ENCODE measurements around the gene RFNG. TPM values are rescaled to one million over a fixed set of nuclear protein-coding genes. Genes with fewer than 3 reads are reported as not detected.

Gene RFNG
- total and polyA plus RNA-seq, 5 donors from 2014 or later: 3.2 to 35.1 (median 5.4) TPM

- no peaks in the 10 kb centered on the region for H3K36me3 Mint-ChIP-seq
- Histone ChIP-seq H3K4me3 (ENCODE audit: low read depth, low read length) (no peak overlapping the region), H3K4me1 (ENCODE audit: control insufficient read depth, insufficient read depth, low read length, poor library complexity, severe bottlenecking) (peaks cover 25% of the 10 kb centered on the region), H3K9me3 (ENCODE audit: control insufficient read depth in 2 of 2, low read length in 2 of 2) (no peaks in the 10 kb centered on the region), H3K36me3 (ENCODE audit: control insufficient read depth, insufficient read depth, low read length) (peaks cover 9% of the 10 kb centered on the region), H3K27me3 (ENCODE audit: control insufficient read depth, insufficient read depth, low read length) (no peaks in the 10 kb centered on the region), H3K27ac (ENCODE audit: insufficient read depth, low read length, poor library complexity, severe bottlenecking) (peak overlapping the region; percentile 57)
- H3K27ac Mint-ChIP-seq: peak overlapping the region in 1 of 3 donors; percentile 15
- H3K4me1 Mint-ChIP-seq: peaks cover 0 to 19% (median 3%) of the 10 kb centered on the region in 4 donors
- ATAC-seq (ENCODE audit: low read depth in 2 of 2) (peak; percentile 39 to 48), DNase-seq (peak in 1 of 3 donors; percentile 44)
- no peaks in the 10 kb centered on the region for H3K27me3 Mint-ChIP-seq
- H3K9me3 Mint-ChIP-seq: peaks cover 0 to 2% (median 0%) of the 10 kb centered on the region in 7 donors
- peak overlapping the region in 3 of 4 donors; percentile 76 to 83 (median 78) for H3K4me3 Mint-ChIP-seq
Measured at GRCh38 chr17:82065193-82065637, 13.6 kb upstream of the RFNG start.

GRCh38 chr17:82064433-82065192, 13.0 kb upstream of the RFNG start:
- H3K9me3 Mint-ChIP-seq: peaks cover 0 to 2% (median 0%) of the 10 kb centered on the region in 7 donors

GRCh38 chr17:82063424-82064415, 12.1 kb upstream of the RFNG start:
- H3K4me3 Mint-ChIP-seq: peak overlapping the region; percentile 76 to 83 (median 80)
- H3K36me3 Mint-ChIP-seq: no peaks in the 10 kb centered on the region
- peaks cover 0 to 2% (median 0%) of the 10 kb centered on the region in 7 donors for H3K9me3 Mint-ChIP-seq
- no peaks in the 10 kb centered on the region for H3K27me3 Mint-ChIP-seq
- ATAC-seq (ENCODE audit: low read depth in 2 of 2): no peak
- Histone ChIP-seq H3K4me3 (ENCODE audit: low read depth, low read length) (no peak overlapping the region), H3K9me3 (ENCODE audit: control insufficient read depth in 2 of 2, low read length in 2 of 2) (no peaks in the 10 kb centered on the region), H3K36me3 (ENCODE audit: control insufficient read depth, insufficient read depth, low read length) (peaks cover 9% of the 10 kb centered on the region), H3K27me3 (ENCODE audit: control insufficient read depth, insufficient read depth, low read length) (no peaks in the 10 kb centered on the region), H3K4me1 (ENCODE audit: control insufficient read depth, insufficient read depth, low read length, poor library complexity, severe bottlenecking) (peaks cover 25% of the 10 kb centered on the region), H3K27ac (ENCODE audit: insufficient read depth, low read length, poor library complexity, severe bottlenecking) (no peak overlapping the region)
- peaks cover 0 to 19% (median 3%) of the 10 kb centered on the region in 4 donors for H3K4me1 Mint-ChIP-seq
- no peak for DNase-seq
- H3K27ac Mint-ChIP-seq: peak overlapping the region in 1 of 3 donors; percentile 71

More at GRCh38 chr17:82064433-82065192, 13.0 kb upstream of the RFNG start:
- DNase-seq (no peak), ATAC-seq (ENCODE audit: low read depth in 2 of 2) (no peak)
- peaks cover 9% of the 10 kb centered on the region for H3K36me3 ChIP-seq (ENCODE audit: control insufficient read depth, insufficient read depth, low read length)
- H3K4me1 ChIP-seq (ENCODE audit: control insufficient read depth, insufficient read depth, low read length, poor library complexity, severe bottlenecking): peaks cover 25% of the 10 kb centered on the region
- Mint-ChIP-seq H3K36me3 (no peaks in the 10 kb centered on the region), H3K4me1 (peaks cover 0 to 19% (median 3%) of the 10 kb centered on the region in 4 donors), H3K4me3 (peak overlapping the region; percentile 76 to 83 (median 80)), H3K27ac (peak overlapping the region in 2 of 3 donors; percentile 52 to 71), H3K27me3 (no peaks in the 10 kb centered on the region)
- H3K27me3 ChIP-seq (ENCODE audit: control insufficient read depth, insufficient read depth, low read length): no peaks in the 10 kb centered on the region
- no peaks in the 10 kb centered on the region for H3K9me3 ChIP-seq (ENCODE audit: control insufficient read depth in 2 of 2, low read length in 2 of 2)
- no peak overlapping the region for H3K4me3 ChIP-seq (ENCODE audit: low read depth, low read length)
- H3K27ac ChIP-seq (ENCODE audit: insufficient read depth, low read length, poor library complexity, severe bottlenecking): peak overlapping the region; percentile 57

- peaks cover 1% of the 10 kb centered on the region for H3K36me3 Mint-ChIP-seq
Measured at GRCh38 chr17:82062984-82063368, 11.4 kb upstream of the RFNG start.

GRCh38 chr17:82062076-82062983, 10.7 kb upstream of the RFNG start:
- peaks cover 25% of the 10 kb centered on the region for H3K4me1 ChIP-seq (ENCODE audit: control insufficient read depth, insufficient read depth, low read length, poor library complexity, severe bottlenecking)
- no peaks in the 10 kb centered on the region for H3K27me3 ChIP-seq (ENCODE audit: control insufficient read depth, insufficient read depth, low read length)
- H3K36me3 ChIP-seq (ENCODE audit: control insufficient read depth, insufficient read depth, low read length): peaks cover 15% of the 10 kb centered on the region
- H3K27ac Mint-ChIP-seq: no peak overlapping the region
- peaks cover 5% of the 10 kb centered on the region for H3K36me3 Mint-ChIP-seq
- ATAC-seq (ENCODE audit: low read depth in 2 of 2): no peak
- no peaks in the 10 kb centered on the region for H3K9me3 ChIP-seq (ENCODE audit: control insufficient read depth in 2 of 2, low read length in 2 of 2)
- H3K4me1 Mint-ChIP-seq: peaks cover 0 to 19% (median 3%) of the 10 kb centered on the region in 4 donors
- H3K4me3 Mint-ChIP-seq: peak overlapping the region in 3 of 4 donors; percentile 39 to 69 (median 41)
- no peak overlapping the region for H3K4me3 ChIP-seq (ENCODE audit: low read depth, low read length)
- H3K27ac ChIP-seq (ENCODE audit: insufficient read depth, low read length, poor library complexity, severe bottlenecking): no peak overlapping the region
- H3K27me3 Mint-ChIP-seq: no peaks in the 10 kb centered on the region
- DNase-seq: no peak
- peaks cover 0 to 2% (median 0%) of the 10 kb centered on the region in 7 donors for H3K9me3 Mint-ChIP-seq

More at GRCh38 chr17:82062984-82063368, 11.4 kb upstream of the RFNG start:
- Histone ChIP-seq H3K27ac (ENCODE audit: insufficient read depth, low read length, poor library complexity, severe bottlenecking) (no peak overlapping the region), H3K27me3 (ENCODE audit: control insufficient read depth, insufficient read depth, low read length) (no peaks in the 10 kb centered on the region), H3K4me1 (ENCODE audit: control insufficient read depth, insufficient read depth, low read length, poor library complexity, severe bottlenecking) (peaks cover 25% of the 10 kb centered on the region), H3K36me3 (ENCODE audit: control insufficient read depth, insufficient read depth, low read length) (peaks cover 9% of the 10 kb centered on the region), H3K4me3 (ENCODE audit: low read depth, low read length) (no peak overlapping the region), H3K9me3 (ENCODE audit: control insufficient read depth in 2 of 2, low read length in 2 of 2) (no peaks in the 10 kb centered on the region)
- DNase-seq (no peak), ATAC-seq (ENCODE audit: low read depth in 2 of 2) (no peak)
- H3K4me1 Mint-ChIP-seq: peaks cover 0 to 19% (median 3%) of the 10 kb centered on the region in 4 donors
- H3K9me3 Mint-ChIP-seq: peaks cover 0 to 2% (median 0%) of the 10 kb centered on the region in 7 donors
- no peaks in the 10 kb centered on the region for H3K27me3 Mint-ChIP-seq
- no peak overlapping the region for H3K27ac Mint-ChIP-seq
- H3K4me3 Mint-ChIP-seq: peak overlapping the region in 1 of 4 donors; percentile 69

- peaks cover 0 to 13% (median 1%) of the 10 kb centered on the region in 4 donors for H3K4me1 Mint-ChIP-seq
- Histone ChIP-seq H3K27me3 (ENCODE audit: control insufficient read depth, insufficient read depth, low read length) (no peaks in the 10 kb centered on the region), H3K36me3 (ENCODE audit: control insufficient read depth, insufficient read depth, low read length) (peaks cover 18% of the 10 kb centered on the region), H3K4me1 (ENCODE audit: control insufficient read depth, insufficient read depth, low read length, poor library complexity, severe bottlenecking) (peaks cover 23% of the 10 kb centered on the region), H3K4me3 (ENCODE audit: low read depth, low read length) (no peak overlapping the region), H3K27ac (ENCODE audit: insufficient read depth, low read length, poor library complexity, severe bottlenecking) (no peak overlapping the region), H3K9me3 (ENCODE audit: control insufficient read depth in 2 of 2, low read length in 2 of 2) (no peaks in the 10 kb centered on the region)
- no peak overlapping the region for H3K27ac Mint-ChIP-seq
- DNase-seq (no peak), ATAC-seq (ENCODE audit: low read depth in 2 of 2) (no peak)
- H3K4me3 Mint-ChIP-seq: no peak overlapping the region
- no peaks in the 10 kb centered on the region for H3K27me3 Mint-ChIP-seq
- peaks cover 0 to 2% (median 0%) of the 10 kb centered on the region in 7 donors for H3K9me3 Mint-ChIP-seq
- peaks cover 5% of the 10 kb centered on the region for H3K36me3 Mint-ChIP-seq
Measured at GRCh38 chr17:82061047-82061925, 9.7 kb upstream of the RFNG start.
